Adrenal gland (tissue), 12 donors: Measurements from ENCODE around the gene EML6. TPM values are rescaled to one million over a fixed set of nuclear protein-coding genes. Genes with fewer than 3 reads are reported as not detected.

Experiments
- DNase-seq, 7 donors: peaks; one replicate each; pipeline ENCODE4 v3.0.0-alpha.2; 2019 to 2020
- H3K27ac ChIP-seq, 5 donors: fragments of 200-600 bp; sonication (generic) in 4 of 5; 1 replicate in 3 of 5; 2 replicates in 2 of 5; pipeline versions ENCODE4 v1.5.1 to v1.8.0; 2016 to 2020; ENCODE audit warnings: mild to moderate bottlenecking in 1 of 5
- H3K27me3 ChIP-seq: fragments of 200-600 bp; 2 replicates; pipeline ENCODE4 v1.8.0; 2021
- H3K36me3 ChIP-seq, 2 donors: fragments of 200-600 bp; replicated peaks in 1 of 2; 1 replicate in 1 of 2; 2 replicates in 1 of 2; pipeline versions ENCODE4 v1.5.1 to v1.8.0; 2018 to 2022
- H3K4me1 ChIP-seq, 2 donors: fragments of 200-600 bp; replicated peaks in 1 of 2; 1 replicate in 1 of 2; 2 replicates in 1 of 2; pipeline versions ENCODE4 v1.5.1 to v1.8.0; 2018 to 2021
- H3K4me3 ChIP-seq, 4 donors: fragments of 200-600 bp; sonication (generic) in 3 of 4; one replicate each; pipeline ENCODE4 v1.5.1; 2016 to 2018
- H3K9me3 ChIP-seq, 3 donors: fragments of 200-600 bp; sonication (generic) in 1 of 3; replicated peaks in 1 of 3; 1 replicate in 2 of 3; 2 replicates in 1 of 3; pipeline versions ENCODE4 v1.5.1 to v1.8.0; 2016 to 2021
- POLR2A ChIP-seq, 2 donors: fragments of 450-650 bp; IDR thresholded peaks; one replicate each; pipeline ENCODE4 v1.6.1; 2017; ENCODE audit warnings: antibody characterized with exemption in 2 of 2, mild to moderate bottlenecking in 2 of 2, moderate library complexity in 1 of 2
- WGBS, 4 donors: extraction: QIAGEN DNeasy Blood & Tissue Kit in 2 of 4; methylation state at CpG; one replicate each; pipeline versions ENCODE4 v1.1.5 to v1.1.7; 2013 to 2017; 5-methylcytosine and 5-hydroxymethylcytosine counted together
- intact Hi-C, 2 donors: fragments of 100-400 bp; cut with DNase I; formaldehyde crosslinking; loops; one replicate each; pipeline versions ENCODE4 v1.14.1 to v1.15.0; 2022 to 2023
- polyA plus RNA-seq, 3 donors: library from polyadenylated mRNA; stranded (reverse); fragments of 200-250 nt in 2 of 3; fragments of 350-450 nt in 1 of 3; fragmentation: Illumina TruSeq in 1 of 3; extraction: RNeasy Lipid Tissue Mini Kit (QIAGEN cat#74804) in 1 of 3; gene quantifications; one replicate each; pipeline ENCODE4 v1.2.3, GENCODE V29; 2013 to 2014
- total RNA-seq, 9 donors: library from RNA; depleted of rRNA in 4 of 9; stranded (reverse); fragments of >200 nt in 4 of 9; fragments of 120-200 nt in 1 of 9; fragmentation: NEBNext Ultra II Directional in 1 of 9; extraction: Animal tissue kit (Norgen Biotek cat#: 25700) in 1 of 9; gene quantifications; one replicate each; pipeline versions ENCODE4 v1.1.0 to v1.2.4, GENCODE V29; 2013 to 2023
- TF ChIP-seq, protein P1 (sequence below), 6 experiments: fragments of 450-650 bp in 4 of 6; fragments of 200-600 bp in 2 of 6; sonication (generic) in 1 of 6; IDR thresholded peaks; 1 replicate in 5 of 6; 2 replicates in 1 of 6; pipeline versions ENCODE4 v1.5.1 to v1.8.0; 2016 to 2021; ENCODE audit warnings: antibody characterized with exemption in 6 of 6, mild to moderate bottlenecking in 2 of 6, moderate library complexity in 1 of 6
- donor health status: healthy with polysubstance abuse.
- donor health status: Bipolar disorder and iron deficiency.
- donor health status: DM: yes; HTN: yes; CAD: no.
- donor health status: DM: no; HTN: no; CAD: no.
- donor health status: DM: no; HTN: no; CAD: no.
- donor health status: DM: yes; HTN: yes; CAD: no.

The EML6 gene
- total and polyA plus RNA-seq, 12 donors, result 6.0 to 19.3 (median 10.9) TPM

DNA sequence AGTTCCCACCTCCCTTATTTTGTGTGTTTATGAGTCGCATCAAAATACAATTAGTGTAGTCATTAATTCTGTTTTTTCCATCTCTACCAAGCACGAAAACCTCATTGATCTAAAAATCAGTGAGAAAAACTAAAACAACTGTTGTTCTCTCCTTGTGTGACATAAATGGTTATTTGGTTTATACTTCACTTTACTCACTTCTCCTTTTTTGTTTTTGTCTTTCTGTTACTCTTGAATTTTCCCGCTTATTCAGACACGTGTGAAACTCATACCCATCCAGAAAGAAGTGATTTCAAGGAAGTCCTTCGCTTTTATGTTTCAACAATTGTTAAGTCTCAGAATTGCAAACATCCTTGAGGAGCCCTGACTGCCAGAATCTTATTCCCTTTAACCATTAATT is 121.6 kb downstream of the EML6 start:
- DNase-seq, result no peak
- Histone ChIP-seq H3K27ac (no peak overlapping the region), H3K27me3 (no peaks in the 10 kb centered on the region), H3K4me3 (no peak overlapping the region), H3K4me1 (peaks cover 0 to 4% of the 10 kb centered on the region in 2 donors), H3K9me3 (no peaks in the 10 kb centered on the region), H3K36me3 (no peaks in the 10 kb centered on the region)
- 73 to 75% (median 75%) methylated on average over 5 of the region's 5 CpGs for WGBS, 4 donors
- intact Hi-C loops, result no loop called here
- no peak for TF ChIP-seq POLR2A (IDR thresholded peaks at IDR 0.05)
- TF ChIP-seq, protein P1, sequence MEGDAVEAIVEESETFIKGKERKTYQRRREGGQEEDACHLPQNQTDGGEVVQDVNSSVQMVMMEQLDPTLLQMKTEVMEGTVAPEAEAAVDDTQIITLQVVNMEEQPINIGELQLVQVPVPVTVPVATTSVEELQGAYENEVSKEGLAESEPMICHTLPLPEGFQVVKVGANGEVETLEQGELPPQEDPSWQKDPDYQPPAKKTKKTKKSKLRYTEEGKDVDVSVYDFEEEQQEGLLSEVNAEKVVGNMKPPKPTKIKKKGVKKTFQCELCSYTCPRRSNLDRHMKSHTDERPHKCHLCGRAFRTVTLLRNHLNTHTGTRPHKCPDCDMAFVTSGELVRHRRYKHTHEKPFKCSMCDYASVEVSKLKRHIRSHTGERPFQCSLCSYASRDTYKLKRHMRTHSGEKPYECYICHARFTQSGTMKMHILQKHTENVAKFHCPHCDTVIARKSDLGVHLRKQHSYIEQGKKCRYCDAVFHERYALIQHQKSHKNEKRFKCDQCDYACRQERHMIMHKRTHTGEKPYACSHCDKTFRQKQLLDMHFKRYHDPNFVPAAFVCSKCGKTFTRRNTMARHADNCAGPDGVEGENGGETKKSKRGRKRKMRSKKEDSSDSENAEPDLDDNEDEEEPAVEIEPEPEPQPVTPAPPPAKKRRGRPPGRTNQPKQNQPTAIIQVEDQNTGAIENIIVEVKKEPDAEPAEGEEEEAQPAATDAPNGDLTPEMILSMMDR (IDR thresholded peaks at IDR 0.05), result no peak

DNA sequence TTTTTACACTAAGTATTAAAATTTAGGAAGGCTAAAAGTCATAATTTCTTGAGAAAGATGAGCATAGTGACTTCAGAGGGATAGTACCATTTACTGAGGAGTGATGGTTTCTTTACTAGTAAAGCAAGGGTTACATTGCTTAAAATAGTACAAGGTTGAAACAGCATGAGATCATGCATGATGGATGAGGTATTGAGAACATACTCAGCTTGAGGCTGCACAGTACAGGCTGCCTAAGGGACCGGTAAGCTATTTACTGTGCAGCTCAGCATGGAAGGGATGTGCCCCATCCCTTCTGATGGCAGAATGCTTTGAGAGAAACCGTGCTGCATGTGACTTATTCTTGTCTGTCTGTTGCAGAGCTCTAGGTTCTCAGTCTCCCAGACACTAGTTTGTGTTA is 122.1 kb downstream of the EML6 start:
- intact Hi-C loops, result no loop called here
- no peaks in the 10 kb centered on the region for H3K4me1 ChIP-seq
- WGBS, 4 donors, result 34 to 63% (median 42%) methylated on average over 2 of the region's 2 CpGs
- H3K9me3 ChIP-seq, result no peaks in the 10 kb centered on the region
- no peaks in the 10 kb centered on the region for H3K27me3 ChIP-seq
- H3K36me3 ChIP-seq, result no peaks in the 10 kb centered on the region
- H3K4me3 ChIP-seq, result no peak overlapping the region
- DNase-seq, result no peak
- H3K27ac ChIP-seq, result no peak overlapping the region
- TF ChIP-seq POLR2A (IDR thresholded peaks at IDR 0.05), result no peak
- TF ChIP-seq, protein P1 (IDR thresholded peaks at IDR 0.05), result no peak

DNA sequence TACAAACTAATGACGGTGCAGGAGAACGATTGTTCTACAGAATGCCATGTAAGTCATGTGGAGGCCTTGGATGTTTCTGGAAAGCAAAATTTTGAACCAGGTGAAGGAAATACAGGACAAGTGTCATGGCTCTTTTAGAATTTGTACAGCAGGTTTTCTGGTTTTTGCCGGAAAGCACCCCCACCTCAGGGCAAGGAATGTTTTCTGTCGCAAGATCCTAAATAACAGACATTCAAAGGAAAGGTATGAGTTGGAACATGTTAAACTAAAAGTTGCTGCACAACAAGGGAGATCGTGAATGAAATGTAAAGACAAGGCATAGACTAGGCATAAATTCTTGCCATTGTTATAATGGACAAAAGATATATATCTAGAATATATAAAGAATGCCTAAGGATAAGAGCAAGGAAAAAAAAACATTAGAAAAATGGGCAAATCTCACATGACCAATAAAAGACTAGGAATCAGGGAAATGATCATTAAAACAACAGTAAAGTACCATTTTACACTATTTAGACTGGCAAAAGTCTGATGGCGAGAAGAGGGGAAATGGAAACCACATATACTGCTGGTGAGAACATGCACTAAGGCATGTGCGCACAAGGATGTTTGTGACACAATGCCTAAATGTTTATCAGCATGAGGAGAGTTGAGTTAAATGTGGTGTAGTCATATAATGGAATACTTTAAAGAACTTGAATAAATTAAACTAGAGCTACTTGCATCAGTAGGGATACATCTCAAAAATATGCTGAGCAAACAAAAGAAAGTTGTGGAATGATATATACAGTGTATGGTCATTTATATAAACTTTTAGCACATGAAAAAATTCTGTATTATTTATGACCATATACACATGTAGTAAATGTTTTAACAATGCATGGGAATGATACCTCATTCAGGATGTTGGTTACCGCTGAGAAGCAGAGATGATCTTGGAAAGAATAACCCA is 127.0 kb downstream of the EML6 start:
- WGBS, 4 donors, result 93 to 97% (median 97%) methylated on average over 8 of the region's 8 CpGs
- H3K36me3 ChIP-seq, result no peaks in the 10 kb centered on the region

DNA sequence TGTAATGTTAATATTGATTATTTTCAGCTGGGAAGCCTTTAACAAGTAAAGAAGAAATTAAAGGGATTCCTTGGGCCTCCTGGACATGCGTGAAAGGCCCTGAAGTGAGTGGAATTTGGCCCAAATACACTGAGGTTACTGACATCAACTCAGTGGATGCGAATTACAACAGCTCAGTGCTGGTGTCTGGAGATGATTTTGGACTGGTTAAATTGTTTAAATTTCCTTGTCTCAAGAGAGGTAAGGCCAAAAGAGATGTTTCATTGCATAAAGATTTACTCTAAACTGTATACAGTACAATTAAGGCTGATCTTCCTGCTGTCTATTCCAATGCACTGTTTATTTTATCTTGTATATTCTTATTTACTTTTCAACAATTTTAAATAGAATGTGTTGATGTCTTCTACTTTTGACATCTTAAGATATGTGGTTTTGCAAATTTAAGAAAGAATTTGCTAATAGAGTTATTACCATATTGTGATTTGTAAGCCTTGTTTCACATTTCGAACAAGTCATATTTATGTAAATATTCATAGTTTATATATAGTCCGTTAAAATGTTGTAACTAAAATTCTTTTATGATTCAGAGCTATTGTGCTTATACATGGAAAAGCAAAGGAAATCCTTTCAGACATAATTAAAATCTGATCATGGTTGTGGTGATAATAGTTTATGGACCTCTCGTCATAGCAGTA is 130.3 kb downstream of the EML6 start:
- Histone ChIP-seq H3K36me3 (no peaks in the 10 kb centered on the region), H3K4me3 (no peak overlapping the region), H3K27ac (no peak overlapping the region), H3K4me1 (peaks cover 4 to 7% of the 10 kb centered on the region in 2 donors), H3K27me3 (no peaks in the 10 kb centered on the region), H3K9me3 (no peaks in the 10 kb centered on the region)
- DNase-seq, result no peak
- WGBS, 4 donors, result 91 to 96% (median 94%) methylated on average over 5 of the region's 5 CpGs
- TF ChIP-seq, protein P1 (IDR thresholded peaks at IDR 0.05), result no peak
- intact Hi-C loops, result no loop called here

More for the DNA sequence above, 127.0 kb downstream of the EML6 start:
- no peak for DNase-seq
- no peaks in the 10 kb centered on the region for H3K27me3 ChIP-seq
- TF ChIP-seq, protein P1 (IDR thresholded peaks at IDR 0.05), result no peak
- no peak for TF ChIP-seq POLR2A (IDR thresholded peaks at IDR 0.05)
- no peak overlapping the region for H3K27ac ChIP-seq
- no peaks in the 10 kb centered on the region for H3K4me1 ChIP-seq
- intact Hi-C loops, result no loop called here
- H3K9me3 ChIP-seq, result no peaks in the 10 kb centered on the region
- H3K4me3 ChIP-seq, result no peak overlapping the region
